SK-MEL-5 (cell line): Measurements from ENCODE around the gene KRTAP12-3. TPM values are rescaled to one million over a fixed set of nuclear protein-coding genes. Genes with fewer than 3 reads are reported as not detected.
"Not testable (repeated sequence)": the region's sequence is repeated elsewhere in the genome, so short reads cannot be mapped to it uniquely, and the experiment has no call there.

Experiments used
- DNase-seq: peaks from one replicate; pipeline ENCODE4 v3.0.0-alpha.2; 2016; ENCODE audit warnings: low read depth, low spot score
- in situ Hi-C: cut with HindIII; loops from 2 replicates; pipeline ENCODE4 v1.10.0; 2016; ENCODE audit warnings: low sequenced_read_pairs, high pct_unique_total_duplicates, low pct_unique_long_range_greater_than_20kb
- total RNA-seq: library from RNA; depleted of rRNA; stranded (reverse); fragments of >200 nt; shearing (Covaris generic); gene quantifications from 2 replicates; pipeline ENCODE4 v1.2.3, GENCODE V29; 2014

KRTAP12-3 gene
- total RNA-seq, 1 experiment from 2014 or later = not detected

DNA sequence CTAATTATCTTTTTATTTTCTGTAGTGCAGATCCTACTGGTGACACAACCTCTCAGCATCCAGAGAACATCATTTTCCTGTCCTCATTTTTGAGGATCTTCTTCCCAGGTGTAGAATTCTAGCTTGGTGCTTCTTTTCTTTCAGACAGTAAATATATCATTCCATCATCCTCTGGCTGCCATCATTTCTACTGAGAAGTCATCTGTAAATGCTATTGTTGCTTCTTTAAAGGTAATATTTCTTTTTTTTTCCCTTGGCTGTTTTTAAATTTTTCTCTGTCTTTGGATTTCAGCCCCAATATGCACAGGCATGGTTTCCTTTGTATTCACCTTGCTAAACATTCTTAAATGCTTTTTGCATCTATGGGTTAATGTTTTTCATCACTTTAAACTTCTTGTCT is 34.2 kb upstream of the KRTAP12-3 start:
- in situ Hi-C loops = no loop called here
- DNase-seq = no peak

DNA sequence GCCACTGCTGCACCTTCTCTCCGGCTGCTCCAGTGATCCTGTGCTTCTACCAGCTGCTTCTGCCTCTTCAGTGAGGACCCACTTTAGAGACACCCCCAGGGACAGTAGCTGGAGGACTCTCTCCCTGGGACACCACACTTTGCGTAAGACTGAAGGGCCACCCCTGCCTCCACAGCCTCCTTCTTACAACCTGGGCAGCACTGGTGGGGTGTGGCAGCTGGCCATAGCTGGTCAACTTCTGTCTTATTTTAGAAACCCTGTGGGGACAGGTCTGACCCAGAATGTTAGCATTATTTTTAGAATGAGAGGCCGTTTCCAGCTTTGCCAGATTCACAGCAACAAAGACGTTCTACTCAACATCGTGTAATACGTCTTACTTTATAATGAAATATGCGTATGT is 32.0 kb upstream of the KRTAP12-3 start:
- in situ Hi-C loops = no loop called here
- no peak for DNase-seq

DNA sequence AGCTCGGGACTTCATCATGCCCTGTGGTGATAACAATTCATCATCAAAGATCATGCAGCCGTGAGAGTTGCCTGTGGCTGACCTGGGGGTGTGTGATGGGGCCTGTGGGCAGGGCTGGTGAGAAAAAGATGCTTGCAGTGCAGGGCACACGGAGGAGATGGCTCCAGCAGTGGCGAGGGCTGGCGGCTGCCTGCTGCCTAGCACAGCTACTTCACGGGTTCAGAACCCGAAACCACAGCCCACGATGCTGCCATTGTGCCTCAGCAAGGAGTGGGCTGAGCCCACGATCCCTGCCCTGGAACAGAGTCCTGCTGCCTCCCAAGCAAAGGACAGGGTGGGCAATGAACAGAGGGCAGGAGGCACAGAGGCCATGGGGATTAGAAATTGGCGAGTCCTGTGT is 31.5 kb upstream of the KRTAP12-3 start:
- in situ Hi-C loops = no loop called here
- no peak for DNase-seq

DNA sequence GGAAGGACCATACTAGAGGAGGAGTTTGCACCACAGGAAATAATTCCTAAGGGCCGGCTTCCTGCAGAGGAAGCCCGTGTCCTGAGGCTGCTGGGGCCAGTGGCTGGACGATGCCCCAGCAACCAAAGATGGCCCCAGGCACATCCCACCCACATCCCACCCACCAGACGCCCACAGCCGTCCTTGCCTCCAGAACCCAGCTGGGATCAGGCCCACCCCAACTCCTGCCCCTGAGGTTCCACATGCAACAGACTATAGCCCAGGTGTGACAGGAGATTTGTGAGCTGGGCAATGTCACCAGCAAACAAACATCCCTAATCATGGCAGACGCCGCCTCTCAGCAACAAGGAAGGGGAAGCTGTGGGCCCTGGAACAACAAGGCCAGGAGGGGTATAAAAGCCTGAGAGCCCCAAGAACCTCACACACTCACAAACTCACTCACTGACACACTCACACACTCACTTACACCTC is 31.0 kb upstream of the KRTAP12-3 start, which contains the start of gene KRTAP10-9:
TSS of gene KRTAP10-9 (plus strand) at position 421 of the 471 bp plus-strand sequence. CDS start 79 bp downstream, outside the sequence.
- in situ Hi-C loops = no loop called here
- DNase-seq = no peak

DNA sequence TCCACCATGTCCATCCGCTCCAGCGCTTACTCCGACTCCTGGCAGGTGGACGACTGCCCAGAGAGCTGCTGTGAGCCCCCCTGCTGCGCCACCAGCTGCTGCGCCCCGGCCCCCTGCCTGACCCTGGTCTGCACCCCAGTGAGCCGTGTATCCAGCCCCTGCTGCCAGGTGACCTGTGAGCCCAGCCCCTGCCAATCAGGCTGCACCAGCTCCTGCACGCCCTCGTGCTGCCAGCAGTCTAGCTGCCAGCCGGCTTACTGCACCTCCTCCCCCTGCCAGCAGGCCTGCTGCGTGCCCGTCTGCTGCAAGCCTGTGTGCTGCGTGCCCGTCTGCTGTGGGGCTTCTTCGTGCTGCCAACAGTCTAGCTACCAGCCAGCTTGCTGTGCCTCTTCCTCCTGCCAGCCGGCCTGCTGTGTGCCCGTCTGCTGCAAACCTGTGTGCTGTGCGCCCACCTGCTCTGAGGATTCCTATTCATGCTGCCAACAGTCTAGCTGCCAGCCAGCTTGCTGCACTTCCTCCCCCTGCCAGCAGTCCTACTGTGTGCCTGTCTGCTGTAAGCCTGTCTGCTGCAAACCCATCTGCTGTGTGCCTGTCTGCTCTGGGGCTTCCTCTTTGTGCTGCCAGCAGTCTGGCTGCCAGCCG is 30.4 kb upstream of the KRTAP12-3 start:
- in situ Hi-C loops, DNase-seq: not testable (repeated sequence)

DNA sequence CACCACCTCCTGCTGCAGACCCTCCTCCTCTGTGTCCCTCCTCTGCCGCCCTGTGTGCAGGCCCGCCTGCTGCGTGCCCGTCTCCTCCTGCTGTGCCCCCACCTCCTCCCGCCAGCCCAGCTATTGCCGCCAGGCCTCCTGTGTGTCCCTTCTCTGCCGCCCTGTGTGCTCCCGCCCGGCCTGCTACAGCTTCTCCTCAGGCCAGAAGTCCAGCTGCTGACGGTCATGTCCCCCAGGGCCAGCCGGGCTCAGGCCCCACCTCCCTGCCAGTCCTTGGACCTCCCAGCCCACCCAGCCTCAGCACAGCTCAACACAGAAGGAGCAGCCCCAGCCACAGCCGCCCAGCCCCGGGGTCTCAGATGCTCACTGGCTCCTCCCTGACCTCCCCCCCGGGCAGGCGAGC is 29.9 kb upstream of the KRTAP12-3 start:
- in situ Hi-C loops, DNase-seq: not testable (repeated sequence)

DNA sequence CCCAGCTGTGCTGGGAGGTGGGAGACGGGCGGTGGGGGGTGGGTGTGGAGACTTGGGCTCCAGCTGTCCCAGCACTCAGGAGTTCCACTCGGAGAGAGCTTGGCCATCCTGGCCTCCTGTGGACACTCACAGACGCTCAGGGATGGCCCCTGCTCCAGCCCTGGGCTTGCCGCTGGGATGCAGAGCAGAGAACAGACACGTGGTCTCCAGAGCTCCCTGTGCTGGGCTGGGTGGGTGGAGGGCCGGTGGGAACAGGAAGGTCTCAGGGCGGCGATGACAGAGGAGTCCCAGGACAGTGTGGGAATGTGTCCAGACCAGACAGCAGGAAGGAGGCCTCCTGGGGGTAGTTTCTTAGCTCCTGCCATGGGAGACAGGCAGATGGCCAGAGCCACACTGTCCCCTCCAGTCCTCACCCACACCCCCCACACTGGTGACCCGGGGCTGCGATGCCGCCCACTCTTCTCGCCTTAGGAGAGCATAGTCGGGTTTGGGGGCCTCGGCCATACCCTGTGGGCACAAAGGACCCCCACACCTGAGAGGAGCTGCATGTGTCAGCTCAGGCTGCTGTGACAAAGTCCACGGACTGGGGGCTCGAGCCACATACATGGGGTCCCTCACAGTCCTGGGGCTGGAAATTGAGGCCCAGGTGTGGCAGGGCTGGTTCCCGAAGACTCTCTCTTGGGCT is 28.9 kb upstream of the KRTAP12-3 start:
- in situ Hi-C loops = no loop called here
- DNase-seq = no peak

DNA sequence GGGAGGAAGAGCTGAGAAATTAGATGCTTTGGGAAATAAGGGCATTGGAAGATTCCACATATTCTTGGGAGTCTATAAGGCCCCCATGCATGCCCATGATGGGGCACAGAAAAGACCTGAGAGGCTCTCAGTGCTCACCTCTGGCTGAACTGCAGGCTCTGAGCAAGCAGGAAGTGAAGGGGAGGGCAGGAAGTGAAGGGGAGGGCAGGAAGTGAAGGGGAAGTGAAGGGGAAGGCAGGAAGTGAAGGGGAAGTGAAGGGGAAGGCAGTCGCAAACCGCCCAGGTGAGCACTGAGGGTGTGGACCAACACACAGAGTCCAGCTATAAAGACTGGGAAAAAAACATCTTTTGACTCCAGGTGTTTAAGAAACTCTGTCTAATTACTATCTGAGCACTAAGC is 27.3 kb upstream of the KRTAP12-3 start:
- DNase-seq = no peak
- in situ Hi-C loops = no loop called here

DNA sequence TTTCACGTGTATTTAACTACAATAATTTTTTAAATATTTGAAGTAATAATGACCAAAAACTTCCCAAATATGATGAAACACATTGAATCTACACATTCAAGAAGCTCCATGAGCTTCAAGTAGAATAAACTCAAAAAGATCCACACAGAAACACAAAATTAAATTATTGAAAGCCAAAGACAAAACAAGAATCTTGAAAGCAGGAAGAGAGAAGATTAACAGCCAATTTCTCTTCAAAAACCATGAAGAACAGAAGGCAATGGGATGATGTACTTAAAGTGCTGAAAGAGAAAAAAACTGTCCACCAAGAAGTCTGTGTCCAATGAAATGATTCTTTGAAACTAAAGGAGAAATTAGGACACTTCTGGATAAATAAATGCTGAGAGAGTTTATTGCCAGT is 25.7 kb upstream of the KRTAP12-3 start:
- DNase-seq = no peak
- in situ Hi-C loops = no loop called here

DNA sequence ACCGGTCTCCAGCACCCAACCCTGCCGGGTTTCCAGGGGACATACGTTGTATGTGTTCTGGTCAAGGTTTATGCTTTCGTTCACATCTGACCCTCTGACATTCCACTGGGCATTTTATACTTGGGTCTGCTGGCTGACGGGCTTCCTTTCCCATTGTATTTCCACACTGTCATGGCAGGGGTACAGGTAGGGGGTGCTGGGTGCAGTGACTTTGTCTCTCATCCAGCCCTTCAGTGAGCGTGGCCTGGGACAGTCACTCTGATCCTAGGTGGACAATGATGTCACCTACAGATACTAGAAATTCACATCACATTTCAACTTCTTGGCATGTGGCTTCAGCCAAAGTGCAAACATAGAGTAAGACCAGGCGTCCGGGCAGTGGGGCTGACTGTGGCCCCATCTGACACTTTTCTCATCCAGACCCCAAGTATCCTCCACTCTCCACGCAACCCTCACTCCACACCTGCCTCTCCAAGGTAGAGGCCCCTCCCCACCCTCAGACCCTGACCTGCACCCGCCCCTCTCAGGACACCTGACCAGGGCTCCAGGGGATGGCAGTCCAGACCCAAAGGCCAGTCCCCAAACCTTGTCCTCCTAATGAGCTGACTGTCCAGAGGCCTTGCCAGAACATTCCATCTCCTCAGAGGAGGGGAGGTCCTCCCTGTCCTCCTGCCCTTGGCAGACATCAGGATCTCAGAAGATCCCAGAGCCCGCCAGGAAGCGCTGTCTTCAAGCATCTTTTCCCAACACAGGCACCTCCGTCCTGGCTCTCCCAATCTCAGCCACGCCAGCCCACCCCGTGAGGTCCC is 21.3 kb upstream of the KRTAP12-3 start:
- DNase-seq = no peak
- in situ Hi-C loops = no loop called here

DNA sequence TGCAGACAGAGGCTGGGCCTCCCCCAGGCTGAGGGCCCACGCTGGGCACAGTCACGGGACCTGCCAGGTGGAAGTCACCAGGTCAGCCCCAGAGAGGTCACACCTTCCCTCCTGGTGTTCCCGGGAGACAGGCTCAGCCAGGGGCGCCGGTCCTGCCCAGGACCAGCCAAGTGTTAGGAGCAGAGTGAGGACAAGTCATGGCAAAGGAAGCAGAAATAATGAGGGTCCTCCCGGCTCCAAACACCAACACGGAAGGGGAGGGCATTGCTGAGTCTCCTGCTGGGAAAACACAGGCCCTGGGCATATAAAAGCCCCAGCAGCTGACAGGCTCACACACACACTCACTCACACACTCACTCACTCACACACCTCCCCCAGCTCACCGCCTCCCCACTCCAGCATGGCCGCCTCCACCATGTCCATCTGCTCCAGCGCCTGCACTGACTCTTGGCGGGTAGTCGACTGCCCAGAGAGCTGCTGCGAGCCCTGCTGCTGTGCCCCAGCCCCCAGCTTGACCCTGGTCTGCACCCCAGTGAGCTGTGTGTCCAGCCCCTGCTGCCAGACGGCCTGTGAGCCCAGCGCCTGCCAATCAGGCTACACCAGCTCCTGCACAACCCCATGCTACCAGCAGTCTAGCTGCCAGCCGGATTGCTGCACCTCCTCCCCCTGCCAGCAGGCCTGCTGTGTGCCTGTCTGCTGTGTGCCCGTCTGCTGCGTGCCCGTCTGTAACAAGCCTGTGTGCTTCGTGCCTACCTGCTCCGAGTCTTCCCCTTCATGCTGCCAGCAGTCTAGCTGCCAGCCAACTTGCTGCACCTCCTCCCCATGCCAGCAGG is 20.5 kb upstream of the KRTAP12-3 start, which contains the start of gene KRTAP10-10:
TSS of gene KRTAP10-10 (plus strand) at position 339 of the 833 bp plus-strand sequence. CDS start at position 401, 62 bp downstream.
- DNase-seq = no peak
- in situ Hi-C loops = no loop called here

DNA sequence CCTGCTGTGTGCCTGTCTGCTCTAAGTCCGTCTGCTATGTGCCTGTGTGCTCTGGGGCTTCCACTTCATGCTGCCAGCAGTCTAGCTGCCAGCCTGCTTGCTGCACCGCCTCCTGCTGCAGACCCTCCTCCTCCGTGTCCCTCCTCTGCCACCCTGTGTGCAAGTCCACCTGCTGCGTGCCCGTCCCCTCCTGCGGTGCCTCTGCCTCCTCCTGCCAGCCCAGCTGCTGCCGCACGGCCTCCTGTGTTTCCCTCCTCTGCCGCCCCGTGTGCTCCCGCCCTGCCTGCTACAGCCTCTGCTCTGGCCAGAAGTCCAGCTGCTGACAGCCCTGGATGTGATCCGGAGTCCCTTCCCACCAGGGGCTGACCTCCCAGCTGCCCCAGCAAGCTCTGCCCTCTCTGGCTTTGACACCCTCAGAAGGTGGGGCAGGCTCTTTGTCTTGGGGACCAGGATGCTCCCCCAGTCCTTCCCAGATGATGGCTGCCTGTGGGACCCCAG is 19.8 kb upstream of the KRTAP12-3 start:
- DNase-seq, in situ Hi-C loops: not testable (repeated sequence)

DNA sequence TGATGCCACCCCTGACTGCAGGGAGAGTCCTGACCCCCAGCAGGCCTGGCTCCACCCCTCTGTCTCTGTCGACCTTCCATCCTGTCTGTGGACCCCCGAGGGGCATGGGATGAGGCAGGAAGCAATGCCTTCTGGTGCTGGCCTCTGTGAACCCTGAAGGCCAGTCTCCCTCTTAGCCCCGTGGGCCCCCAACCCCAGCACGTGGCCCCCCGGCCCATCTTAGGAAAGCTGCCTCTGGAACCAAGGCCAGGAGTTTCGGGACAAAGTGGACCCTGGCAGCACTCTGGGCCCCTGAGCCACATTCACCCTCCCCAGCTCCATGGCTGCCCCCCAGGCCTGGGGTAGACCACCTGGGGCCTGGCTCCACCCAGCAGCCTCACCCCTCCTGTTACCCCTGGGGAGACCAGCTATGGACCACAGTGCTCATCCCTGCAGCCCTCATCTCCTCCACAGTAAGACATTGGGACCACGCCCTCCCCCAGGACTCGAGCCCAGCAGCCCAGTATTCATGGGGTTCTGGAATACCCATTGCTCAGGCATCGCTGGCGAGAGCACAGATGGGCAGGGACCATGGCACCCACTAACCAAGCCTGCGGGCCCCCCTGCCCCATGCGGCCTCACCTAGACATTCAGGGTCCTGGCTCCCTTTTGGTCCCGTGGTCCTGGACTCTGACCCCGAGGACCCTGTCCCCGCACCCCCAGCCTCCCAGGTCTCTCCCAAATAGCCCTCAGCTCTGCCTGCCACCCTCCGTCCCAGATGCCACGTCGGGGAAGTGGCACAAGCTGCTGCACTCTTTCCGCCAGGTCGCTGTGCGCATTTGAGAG is 19.0 kb upstream of the KRTAP12-3 start:
- DNase-seq, in situ Hi-C loops: not testable (repeated sequence)

DNA sequence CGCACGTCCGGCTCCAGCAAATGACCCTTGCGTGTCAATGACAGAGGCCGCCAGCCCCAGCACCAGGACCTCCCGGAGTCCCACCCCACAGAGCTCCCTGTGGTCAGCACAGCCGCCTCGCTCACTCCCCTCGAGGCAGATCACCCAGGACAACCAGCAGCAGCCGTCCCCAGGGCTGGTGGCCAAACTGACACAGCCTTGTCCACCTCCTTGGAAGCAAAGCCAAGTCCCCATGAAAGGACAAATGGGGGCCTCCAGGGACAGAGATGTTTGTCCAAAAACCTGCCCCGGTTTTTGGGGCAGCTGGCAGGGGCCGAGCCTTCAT is 18.4 kb upstream of the KRTAP12-3 start:
- in situ Hi-C loops = no loop called here
- no peak for DNase-seq

DNA sequence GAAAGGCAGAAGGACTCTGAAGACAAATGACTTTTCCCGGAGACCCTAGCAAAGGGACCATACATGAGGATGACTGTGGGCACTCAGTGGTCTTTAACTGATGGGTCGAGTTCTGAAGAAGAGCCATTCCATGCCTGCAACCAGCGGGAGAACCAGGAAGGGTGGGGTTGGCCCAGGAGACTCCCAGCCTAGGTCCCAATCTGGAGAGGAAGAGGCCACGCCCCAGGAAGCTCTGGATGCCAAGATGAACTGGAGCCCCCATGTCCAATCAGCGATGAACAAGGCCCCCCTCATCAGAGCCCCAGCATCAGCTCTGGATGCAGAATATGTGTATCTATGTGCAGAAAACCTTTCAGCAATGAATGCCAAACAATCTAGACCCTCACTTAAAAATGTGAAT is 17.0 kb upstream of the KRTAP12-3 start:
- in situ Hi-C loops = no loop called here
- no peak for DNase-seq

DNA sequence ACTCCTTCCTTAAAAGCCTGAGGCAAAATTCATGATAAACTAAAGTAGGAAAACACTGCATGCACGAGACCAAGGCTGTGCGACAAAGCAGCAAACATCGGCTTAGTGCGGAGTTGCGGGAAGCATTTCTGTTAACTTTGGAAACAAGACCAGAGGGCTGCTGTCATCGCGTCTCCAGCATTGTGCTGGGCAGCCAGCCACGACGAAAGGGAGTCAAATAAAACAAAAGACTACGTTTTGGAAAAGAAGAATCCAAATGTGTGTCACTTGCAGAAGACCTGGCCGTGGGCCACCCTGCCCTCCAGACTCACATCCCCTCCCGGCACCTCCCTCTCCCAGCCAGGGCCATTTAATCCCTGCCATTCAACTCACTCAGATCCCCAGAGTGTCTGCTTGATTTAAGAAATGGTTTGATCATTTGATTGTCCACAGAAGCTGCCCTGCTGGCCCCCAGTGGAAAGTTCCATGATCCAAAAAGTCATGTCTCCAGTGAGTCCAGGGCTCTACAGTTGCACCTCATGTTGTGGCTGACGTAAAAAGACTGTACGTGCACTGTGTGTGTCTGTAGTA is 13.9 kb upstream of the KRTAP12-3 start:
- in situ Hi-C loops = no loop called here

More for the DNA sequence above, 13.9 kb upstream of the KRTAP12-3 start:
- DNase-seq = no peak
